GM18868 (cell line): Measurements from ENCODE around the gene THOC3.
"Not testable (repeated sequence)": the region's sequence is repeated elsewhere in the genome, so short reads cannot be mapped to it uniquely, and the experiment has no call there.

Source experiments
- ATAC-seq: cut with Tn5 transposase; IDR thresholded peaks from one replicate; pipeline ENCODE4 v1.9.1; 2021; ENCODE audit warnings: mild to moderate bottlenecking, moderate library complexity; ENCODE audit not compliant: unreplicated experiment

THOC3 gene, protein sequence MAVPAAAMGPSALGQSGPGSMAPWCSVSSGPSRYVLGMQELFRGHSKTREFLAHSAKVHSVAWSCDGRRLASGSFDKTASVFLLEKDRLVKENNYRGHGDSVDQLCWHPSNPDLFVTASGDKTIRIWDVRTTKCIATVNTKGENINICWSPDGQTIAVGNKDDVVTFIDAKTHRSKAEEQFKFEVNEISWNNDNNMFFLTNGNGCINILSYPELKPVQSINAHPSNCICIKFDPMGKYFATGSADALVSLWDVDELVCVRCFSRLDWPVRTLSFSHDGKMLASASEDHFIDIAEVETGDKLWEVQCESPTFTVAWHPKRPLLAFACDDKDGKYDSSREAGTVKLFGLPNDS

DNA sequence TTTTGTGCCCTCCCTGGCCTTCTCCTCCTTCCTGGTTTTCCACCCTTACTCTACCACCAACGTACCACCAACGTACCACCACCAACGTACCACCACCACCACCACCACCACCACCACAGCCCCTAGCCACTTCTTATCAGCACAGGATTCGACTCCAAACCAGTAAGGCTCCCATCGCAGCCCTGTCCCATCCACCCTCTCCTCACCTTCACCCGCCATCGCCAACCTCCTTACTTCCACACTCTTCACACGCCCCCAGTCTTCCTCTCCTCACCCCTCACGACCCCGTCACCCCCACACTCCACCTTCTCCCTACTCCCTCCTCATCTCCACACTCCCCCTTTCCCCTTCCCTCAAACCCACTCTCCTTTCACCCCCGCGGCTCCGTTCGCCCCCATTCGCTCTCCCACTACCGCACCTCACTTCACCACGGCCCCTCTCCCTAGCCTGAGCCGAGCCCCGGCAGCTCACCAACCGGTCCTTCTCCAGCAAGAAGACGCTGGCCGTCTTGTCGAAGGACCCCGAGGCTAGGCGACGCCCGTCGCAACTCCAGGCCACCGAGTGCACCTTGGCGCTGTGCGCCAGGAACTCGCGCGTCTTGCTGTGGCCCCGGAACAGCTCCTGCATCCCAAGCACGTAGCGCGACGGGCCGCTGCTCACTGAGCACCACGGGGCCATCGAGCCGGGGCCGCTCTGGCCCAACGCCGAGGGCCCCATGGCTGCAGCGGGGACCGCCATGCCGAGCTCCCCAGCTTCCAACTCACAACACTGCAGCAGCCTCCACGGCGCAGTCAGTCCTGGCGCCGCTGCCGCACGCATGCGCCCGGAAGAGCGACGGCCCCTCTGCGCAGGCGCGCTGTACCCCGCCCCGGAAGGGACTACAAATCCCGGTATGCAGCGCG is at the start of gene THOC3:
TSS of gene THOC3 (minus strand) at position 845 of the 902 bp plus-strand sequence. CDS start at position 738, 107 bp downstream.
- peak; percentile 98 for ATAC-seq

DNA sequence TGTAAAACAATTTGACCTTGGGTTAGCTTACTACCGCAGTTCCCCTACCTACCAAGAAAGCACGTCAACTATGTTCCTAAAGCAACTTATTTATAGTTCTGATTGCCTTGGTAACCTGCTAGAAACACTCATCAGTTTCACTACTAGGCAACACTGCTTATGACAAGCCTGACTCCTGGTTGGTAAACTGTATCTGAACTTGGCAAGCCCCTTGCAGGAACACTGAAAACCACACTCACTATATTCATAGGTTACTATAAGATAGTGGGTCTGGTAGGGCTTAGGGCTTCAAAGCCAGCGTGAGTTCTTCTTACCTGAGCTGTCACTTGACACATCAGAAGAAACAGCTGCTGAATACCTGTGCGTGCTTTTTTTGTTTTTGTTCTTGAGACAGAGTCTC is 49.2 kb upstream of the THOC3 start:
- ATAC-seq: not testable (repeated sequence)

DNA sequence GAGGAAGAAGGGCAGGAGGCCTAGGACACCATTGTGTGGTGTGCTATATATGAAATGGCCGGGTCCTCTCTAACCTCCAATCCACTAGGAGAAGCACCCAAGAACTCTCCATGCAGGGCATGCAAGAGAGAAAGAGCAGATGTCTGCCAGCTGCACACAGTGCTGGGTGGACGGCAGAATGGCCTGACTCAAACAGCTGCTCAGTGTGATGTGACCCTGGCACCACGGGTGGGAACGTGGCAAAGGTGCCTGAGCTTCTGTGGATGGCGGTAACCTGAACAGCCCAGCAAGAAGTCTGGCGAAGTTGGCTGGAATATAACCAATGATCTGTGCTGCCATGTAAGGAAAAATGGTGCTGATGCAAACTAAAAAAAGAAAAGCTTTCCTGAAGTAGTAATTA is 46.2 kb upstream of the THOC3 start:
- ATAC-seq: not testable (repeated sequence)

DNA sequence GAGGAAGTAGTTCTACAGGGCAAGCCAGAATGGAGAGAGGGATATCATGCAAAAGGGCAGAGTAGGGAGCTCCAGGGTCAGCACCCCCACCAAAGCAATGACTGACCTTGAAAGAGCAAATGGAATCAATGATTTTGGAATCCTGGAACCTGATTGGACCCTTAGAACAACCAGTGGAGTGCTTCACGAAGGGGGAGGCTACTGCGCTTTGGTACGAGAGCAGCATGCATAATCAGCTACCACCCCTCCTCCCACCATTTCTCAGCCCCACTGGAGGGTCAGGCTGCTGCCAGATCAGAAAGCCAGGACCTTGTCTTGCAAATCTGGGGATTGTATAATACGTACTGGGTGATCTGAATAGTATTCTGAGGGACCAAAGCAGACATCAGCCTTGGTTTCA is 43.0 kb upstream of the THOC3 start:
- ATAC-seq: not testable (repeated sequence)

DNA sequence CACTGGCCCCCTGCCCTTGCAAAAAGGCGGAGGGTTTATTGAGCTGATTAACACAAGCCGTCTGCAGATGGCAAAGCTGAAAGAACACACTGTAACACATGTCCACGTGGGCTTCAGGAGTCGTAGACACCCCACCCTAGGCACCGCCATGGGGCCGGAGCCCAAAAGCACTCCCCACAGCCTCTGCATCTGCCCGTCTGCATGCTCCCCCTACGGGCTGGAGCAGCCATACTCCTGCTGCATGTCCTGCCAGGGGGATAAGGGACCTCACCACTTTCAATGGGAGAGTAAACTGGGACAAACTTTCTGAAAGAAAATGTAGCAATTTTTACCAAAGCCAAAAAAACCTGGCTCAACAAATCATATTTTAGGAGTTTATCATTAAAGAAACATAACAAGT is 42.1 kb upstream of the THOC3 start:
- not testable (repeated sequence) for ATAC-seq

DNA sequence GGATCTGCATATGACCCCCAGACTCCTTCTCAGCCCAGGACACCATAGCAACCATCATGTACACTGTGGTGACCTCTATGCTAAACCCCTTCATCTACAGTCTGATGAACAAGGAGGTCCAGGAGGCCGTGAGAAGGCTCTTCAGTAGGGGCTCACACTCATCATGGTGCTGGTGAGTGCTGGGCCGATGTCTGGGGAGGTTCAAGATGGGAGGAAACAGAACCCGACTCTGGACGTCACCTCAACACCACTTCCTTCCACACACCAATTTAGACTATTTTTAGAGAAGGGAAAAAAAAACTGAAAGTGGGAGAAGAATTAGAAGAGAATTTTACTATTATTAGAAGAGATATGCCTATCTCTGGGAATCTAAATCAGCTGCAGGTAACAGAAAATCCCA is 39.1 kb upstream of the THOC3 start:
- not testable (repeated sequence) for ATAC-seq

DNA sequence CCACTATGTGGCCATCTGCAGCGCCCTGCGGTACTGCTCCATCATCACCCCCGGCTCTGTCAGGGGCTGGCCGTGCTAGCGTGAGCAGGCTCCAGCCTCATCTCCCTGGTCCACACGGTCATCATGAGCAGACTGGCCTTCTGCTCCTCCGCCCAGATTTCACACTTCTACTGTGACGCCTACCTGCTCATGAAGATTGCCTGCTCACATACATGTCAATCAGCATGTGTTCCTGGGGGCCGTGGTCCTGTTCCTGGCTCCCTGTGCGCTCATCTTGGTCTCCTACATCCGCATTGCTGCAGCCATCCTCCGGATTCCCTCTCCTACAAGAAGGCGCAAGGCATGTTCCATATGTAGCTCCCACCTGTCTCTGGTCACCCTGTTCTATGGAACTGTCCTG is 38.7 kb upstream of the THOC3 start:
- not testable (repeated sequence) for ATAC-seq

DNA sequence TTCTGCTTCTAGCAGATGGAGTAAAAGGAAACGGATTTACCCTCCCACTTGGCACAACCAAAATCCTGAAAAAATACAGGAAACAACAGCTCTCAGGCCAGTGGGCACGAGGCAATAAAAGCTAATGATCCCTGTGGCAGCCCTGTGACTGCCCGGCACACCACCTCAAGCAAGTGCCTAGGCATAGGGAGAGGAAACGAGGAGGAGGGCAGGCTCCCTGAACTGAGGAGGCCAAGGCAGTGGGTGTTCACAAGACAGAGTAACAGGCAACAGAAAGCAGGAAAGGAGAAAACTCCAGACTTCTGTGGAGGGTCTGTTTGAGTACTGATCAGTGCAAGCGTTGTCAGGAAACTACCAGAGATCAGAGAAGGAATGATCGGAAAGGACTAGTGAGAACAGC is 29.9 kb upstream of the THOC3 start:
- not testable (repeated sequence) for ATAC-seq

DNA sequence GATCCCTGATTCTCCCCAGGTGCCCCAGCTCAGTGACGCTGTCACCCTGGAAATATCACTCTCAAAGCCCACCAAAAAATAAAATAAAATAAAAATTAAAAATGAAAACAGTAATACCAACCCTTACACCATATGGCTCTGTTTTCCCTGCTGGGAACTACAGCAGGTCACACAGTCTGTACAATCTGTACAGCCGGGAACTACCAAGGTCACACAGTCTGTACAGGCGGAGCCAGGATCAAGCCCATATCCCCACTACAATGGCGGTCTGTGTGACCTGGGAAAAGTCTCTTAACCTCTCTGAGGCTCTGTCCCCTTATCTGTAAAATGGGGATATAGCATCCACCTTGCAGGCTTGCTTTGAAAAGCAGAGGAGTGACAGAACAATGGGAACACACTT is 29.4 kb upstream of the THOC3 start:
- ATAC-seq: not testable (repeated sequence)

DNA sequence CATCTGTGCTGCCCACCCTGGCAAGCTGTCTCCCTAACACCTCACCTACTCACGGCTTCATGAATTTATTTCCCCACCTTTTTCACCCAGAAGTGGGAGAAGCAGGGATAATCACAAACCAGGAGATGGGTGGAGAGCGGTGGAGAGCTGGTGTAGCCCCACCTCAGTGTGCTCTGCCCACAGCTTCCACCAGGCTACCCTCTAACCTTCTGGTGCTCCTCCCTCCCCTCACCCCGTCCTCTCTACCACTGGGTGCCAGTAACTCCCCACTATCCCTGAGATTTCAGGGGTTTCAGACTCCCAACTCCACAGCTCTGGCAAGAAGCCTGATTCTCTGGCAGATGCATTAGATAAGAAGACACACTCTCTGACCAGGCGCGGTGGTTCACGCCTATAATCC is 28.7 kb upstream of the THOC3 start:
- ATAC-seq: not testable (repeated sequence)

DNA sequence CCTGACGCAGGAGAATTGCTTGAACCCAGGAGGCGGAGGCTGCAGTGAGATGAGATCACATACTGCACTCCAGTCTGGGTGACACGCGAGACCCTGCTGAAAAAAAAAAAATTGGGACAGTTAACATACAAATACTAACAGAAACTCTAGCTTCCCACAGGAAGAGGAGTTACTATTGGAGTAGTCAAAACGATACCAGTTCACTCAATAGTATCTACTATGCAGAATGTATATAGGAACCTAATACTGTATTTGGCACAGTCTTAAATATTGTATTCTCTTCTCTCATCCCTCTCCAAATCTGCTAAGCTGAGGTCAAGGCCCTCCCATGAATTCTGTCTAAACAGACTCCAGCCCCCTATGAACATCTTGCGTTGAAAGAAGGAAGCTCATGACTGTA is 27.4 kb upstream of the THOC3 start:
- ATAC-seq: not testable (repeated sequence)

DNA sequence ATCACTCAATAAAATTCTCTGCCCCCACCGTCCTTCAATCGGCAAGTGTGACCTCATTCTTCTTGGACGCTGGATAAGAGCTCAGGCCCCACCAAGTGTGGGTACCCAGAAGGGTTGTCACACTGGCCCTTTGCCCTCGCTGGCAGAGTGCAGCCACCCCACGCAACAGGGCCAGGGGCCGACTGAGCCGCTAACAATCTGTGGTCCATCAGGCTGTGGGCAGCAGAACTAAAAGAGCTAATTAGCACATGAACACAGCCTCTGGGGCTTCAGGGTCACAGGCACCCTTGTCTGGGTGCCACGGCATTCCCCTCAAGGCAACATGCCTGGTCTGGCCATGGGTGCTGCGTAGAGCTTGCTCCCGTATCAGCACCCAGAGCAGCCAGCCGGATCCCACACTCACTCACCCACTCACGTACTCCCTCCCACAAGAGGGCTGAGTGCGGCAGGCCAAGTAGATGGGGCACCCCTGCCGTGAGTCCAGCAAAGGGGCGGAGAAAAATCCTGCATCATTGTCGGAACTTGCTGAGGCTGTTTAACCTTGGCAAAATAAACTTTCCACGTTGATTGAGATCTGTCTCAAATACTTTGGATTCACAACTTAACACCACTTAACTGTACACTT is 11.4 kb upstream of the THOC3 start:
- not testable (repeated sequence) for ATAC-seq

DNA sequence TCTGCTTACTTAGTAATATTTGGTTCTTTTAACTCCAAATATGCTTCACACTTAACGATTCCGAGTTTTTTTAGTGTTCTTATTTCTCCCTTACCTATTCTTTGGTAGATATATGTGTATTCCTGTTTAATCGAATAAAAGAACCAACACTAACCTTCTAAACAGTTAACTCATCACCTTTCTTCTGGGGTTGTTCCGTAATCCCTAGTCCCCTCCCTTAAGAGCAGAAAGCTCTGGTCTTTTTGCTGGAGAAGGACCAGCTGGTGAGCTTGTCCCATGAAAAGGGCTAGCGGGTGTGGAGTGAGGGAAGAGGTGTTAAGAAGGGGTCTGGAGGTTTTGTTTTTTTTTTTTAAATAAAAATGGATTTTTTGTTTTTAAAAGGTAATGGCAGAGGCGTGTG is 266 bp upstream of the THOC3 start:
- ATAC-seq: peak; percentile 26

DNA sequence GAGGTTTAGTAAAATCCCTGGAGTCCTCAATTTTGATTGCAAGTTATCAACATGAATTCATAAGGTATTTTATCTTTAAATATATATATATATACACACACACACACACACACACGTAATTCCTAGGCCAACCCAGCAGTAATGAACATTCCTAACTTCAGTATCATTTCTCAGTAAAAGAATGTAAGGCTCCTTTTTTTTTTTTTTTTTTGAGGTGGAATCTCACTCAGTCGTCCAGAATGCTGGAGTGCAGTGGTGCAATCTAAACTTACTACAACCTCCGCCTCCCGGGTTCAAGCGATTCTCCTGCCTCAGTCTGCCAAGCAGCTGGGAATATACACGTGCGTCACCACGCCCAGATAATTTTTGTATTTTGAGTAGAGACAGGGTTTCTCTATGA is 5.8 kb downstream of the THOC3 start:
- ATAC-seq: not testable (repeated sequence)

DNA sequence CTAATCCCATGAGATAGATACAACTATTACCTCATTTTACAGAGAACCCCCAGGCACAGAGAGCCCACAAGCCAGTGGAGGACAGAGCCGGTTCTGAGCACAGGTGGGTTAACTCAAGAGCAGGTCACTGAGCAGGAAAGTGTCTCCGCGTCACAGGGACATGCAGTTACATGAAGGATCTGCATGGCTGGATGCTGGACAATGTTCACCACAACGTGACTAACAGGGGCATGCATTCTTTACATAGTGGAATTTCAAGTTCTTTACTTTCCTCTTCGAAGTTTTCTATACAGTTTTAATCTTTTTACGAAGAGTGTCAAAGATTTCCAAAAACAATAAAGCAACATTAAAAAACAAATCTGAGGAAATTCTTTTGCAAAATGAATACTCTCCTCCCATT is 7.9 kb downstream of the THOC3 start:
- ATAC-seq: not testable (repeated sequence)

DNA sequence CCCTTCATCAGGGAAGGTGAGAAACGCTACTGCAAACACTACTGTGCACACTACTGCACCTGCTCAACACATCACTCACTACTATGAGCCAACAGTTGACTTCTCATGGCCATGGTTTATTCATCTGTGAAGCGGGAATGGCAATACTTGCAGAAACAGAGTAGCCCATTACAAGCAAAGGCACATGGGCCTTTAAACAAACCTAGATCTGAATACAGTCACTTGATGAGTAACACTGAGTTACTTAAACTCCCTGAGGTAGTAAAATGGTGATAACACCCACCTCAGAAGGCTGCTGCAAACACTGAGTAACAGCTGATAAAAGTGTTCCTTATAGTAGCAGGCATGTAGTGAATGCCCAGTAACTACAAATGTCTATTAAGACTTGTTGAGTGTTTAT is 9.6 kb downstream of the THOC3 start:
- not testable (repeated sequence) for ATAC-seq

DNA sequence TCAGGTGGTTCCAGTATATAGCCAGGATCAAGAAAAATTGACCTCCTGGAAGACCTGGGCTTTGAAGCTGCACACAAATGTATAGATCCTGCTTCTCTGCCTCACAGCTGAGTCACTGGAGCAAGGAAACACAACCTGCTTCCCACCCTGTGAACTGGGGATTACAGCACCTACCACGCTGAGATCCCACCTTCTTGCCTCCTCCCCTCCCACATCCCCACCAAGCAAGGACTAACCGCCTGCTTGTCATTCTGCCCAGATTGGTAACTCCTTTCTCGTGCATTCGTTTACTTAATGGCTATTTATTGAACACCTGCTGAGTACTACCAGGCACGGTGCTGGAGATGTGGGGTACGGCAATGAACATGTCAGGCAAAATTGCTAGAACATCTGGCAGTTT is 14.0 kb downstream of the THOC3 start:
- ATAC-seq: not testable (repeated sequence)

DNA sequence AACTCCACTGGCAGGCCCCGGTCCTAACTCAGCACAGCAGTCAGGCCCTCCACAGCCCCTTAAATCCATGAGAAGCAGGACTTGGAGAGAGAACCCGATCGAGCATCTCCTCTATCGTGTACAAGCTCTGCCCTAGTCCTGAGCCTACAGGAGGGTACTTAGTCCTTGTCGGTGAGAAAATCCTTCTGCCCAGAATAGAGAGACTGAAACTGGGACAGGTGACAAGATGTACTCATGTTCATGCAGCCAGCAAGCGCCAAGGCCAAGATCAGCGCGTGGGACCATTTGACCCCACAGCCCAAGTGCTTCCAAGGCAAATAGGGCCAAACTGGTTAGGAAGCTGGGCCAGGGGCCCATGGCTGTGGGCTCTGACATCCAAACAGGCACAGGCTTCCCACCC is 15.3 kb downstream of the THOC3 start:
- ATAC-seq: not testable (repeated sequence)

DNA sequence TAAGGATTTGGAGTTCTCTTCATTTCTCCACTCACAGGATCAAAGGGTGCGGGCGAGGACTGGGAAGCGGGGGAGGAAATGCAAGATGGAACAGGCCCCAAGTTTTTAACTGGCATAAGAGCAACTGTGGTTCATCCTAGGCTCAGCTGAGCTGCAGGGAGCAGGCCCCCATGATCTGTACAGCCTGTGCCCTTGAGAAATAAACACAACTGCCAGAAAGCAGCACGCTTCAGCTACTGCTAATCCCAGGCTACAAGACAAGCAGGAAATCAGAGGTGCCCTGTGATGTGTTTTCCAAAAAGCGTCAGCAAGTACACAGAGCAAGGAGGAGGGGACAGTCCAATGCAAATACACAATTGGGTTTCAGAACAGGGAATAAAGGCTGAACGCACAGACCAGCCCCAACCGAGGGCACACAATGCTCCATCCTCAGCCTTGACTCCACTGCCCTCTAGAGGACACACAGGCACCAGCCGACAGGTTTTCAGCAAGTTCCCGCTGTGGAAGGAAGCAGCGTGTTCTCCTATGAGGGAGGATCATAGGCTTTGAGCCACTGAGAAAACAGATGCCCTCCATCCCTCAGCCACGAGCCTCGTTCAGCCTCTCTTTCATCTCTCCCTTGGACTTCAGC is 16.7 kb downstream of the THOC3 start:
- ATAC-seq: peak; percentile 74

DNA sequence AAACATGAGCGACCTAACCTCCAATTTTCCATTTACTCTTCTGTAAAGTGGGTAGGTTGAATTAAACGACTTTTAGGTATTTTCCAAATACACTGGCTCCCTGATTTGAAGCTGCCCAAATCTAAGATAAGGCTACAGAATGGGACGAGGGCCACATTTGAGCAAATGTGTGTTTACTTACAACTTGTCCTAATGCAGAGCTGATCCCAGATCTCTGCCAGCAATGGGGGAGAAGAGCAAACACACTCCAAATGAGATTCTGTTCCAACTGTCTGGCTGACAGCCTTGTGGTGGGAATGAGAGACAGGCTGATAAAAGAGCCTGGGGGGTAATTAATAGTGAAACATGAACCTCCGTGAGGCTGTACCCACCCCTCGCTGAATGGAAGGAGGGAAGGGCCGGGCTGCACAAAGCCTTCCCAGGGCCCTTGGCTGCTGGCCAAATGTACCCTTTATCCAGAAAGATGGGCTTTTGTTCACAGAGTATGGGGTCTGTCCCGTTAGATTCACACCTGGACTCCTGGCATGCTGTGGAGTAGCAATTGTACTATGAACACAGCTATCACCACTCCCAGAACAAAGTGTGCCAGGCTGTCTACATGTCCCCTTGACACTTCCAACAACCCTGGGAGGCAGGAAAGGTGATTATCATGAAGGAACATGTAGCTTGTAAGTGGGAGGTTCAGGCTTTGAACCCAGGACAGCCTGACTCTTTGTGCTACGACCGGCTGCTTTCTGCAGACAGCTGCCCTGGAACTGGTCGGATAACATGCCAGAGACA is 19.6 kb downstream of the THOC3 start:
- not testable (repeated sequence) for ATAC-seq
